ENCODE measurements around the gene SLC35E3.

Gene SLC35E3

GRCh38 chr12:68769941-68770340, 24.0 kb downstream of the SLC35E3 start:
- no peak for DNase-seq (ENCODE audit: low spot score)

GRCh38 chr12:68771223-68771925, 25.4 kb downstream of the SLC35E3 start:
- peak; percentile 57 for DNase-seq (ENCODE audit: low spot score)

- no peak for DNase-seq (ENCODE audit: low spot score)
Observed at GRCh38 chr12:68772714-68773113, 26.7 kb downstream of the SLC35E3 start.

- DNase-seq (ENCODE audit: low spot score) = no peak
Observed at GRCh38 chr12:68773582-68773981, 27.6 kb downstream of the SLC35E3 start.

GRCh38 chr12:68775121-68775630, 29.2 kb downstream of the SLC35E3 start:
- no peak for DNase-seq (ENCODE audit: low spot score)

GRCh38 chr12:68776976-68777610, 31.1 kb downstream of the SLC35E3 start:
- DNase-seq (ENCODE audit: low spot score) = no peak

- DNase-seq (ENCODE audit: low spot score) = no peak
Observed at GRCh38 chr12:68779280-68779679, 33.3 kb downstream of the SLC35E3 start.

GRCh38 chr12:68780731-68781130, 34.8 kb downstream of the SLC35E3 start:
- no peak for DNase-seq (ENCODE audit: low spot score)

- no peak for DNase-seq (ENCODE audit: low spot score)
Observed at GRCh38 chr12:68781728-68782127, 35.8 kb downstream of the SLC35E3 start.

GRCh38 chr12:68784015-68784414, 38.0 kb downstream of the SLC35E3 start:
- DNase-seq (ENCODE audit: low spot score) = no peak

GRCh38 chr12:68785358-68785757, 39.4 kb downstream of the SLC35E3 start:
- no peak for DNase-seq (ENCODE audit: low spot score)

GRCh38 chr12:68785823-68786222, 39.8 kb downstream of the SLC35E3 start:
- DNase-seq (ENCODE audit: low spot score) = no peak

GRCh38 chr12:68786929-68787328, 41.0 kb downstream of the SLC35E3 start:
- no peak for DNase-seq (ENCODE audit: low spot score)

- no peak for DNase-seq (ENCODE audit: low spot score)
Observed at GRCh38 chr12:68788554-68789143, 42.7 kb downstream of the SLC35E3 start.

GRCh38 chr12:68789144-68789878, 43.3 kb downstream of the SLC35E3 start:
- DNase-seq (ENCODE audit: low spot score) = no peak

GRCh38 chr12:68790081-68790951, 44.3 kb downstream of the SLC35E3 start:
- no peak for DNase-seq (ENCODE audit: low spot score)

GRCh38 chr12:68790952-68791234, 44.9 kb downstream of the SLC35E3 start:
- DNase-seq (ENCODE audit: low spot score) = no peak

GRCh38 chr12:68791897-68792481, 46.0 kb downstream of the SLC35E3 start:
- DNase-seq (ENCODE audit: low spot score) = no peak

- peak; percentile 29 for DNase-seq (ENCODE audit: low spot score)
Observed at GRCh38 chr12:68792952-68793351, 47.0 kb downstream of the SLC35E3 start.

GRCh38 chr12:68793436-68793835, 47.5 kb downstream of the SLC35E3 start:
- no peak for DNase-seq (ENCODE audit: low spot score)

Data from SK-N-DZ (cell line).